ENCODE results near the gene LTB4R2.

- TF ChIP-seq CTCF (IDR thresholded peaks at IDR 0.05) (no peak), EZH2 (IDR thresholded peaks at IDR 0.05; ENCODE audit: borderline replicate concordance, insufficient read depth, low read depth, low read length, poor library complexity, severe bottlenecking) (peak; percentile 79)
Measured at GRCh38 chr14:24334431-24335291, 24.7 kb downstream of the LTB4R2 start, which contains the start of gene ADCY4.

All from B cell (primary cell).